HepG2 (cell line): ENCODE measurements around the gene ANKHD1. TPM values are rescaled to one million over a fixed set of nuclear protein-coding genes. Genes with fewer than 3 reads are reported as not detected.

Experiments used
- ATAC-seq: fragments of 200-7000 bp; cut with Tn5 transposase; 3 replicates; pipeline ENCODE4 v1.9.1; 2020; ENCODE audit warnings: mild to moderate bottlenecking, moderate library complexity
- BruUV-seq: library from RNA; stranded (reverse); fragments of 400-500 nt; replicated peaks from 2 replicates; lab custom pipeline; 2021; lab: Mats Ljungman, UMichigan
- CTCF ChIA-PET: fragments of 300-600 bp; formaldehyde crosslinking; extraction: SDS; loops from one replicate; lab custom pipeline; 2021; ENCODE audit warnings: low total read pairs, inconsistent platforms, low intra/inter-chr PET ratio; lab: Yijun Ruan, JAX
- POLR2A ChIA-PET: fragments of 350-600 bp; sonication (Branson Sonifier 250); formaldehyde crosslinking; loops from one replicate; lab custom pipeline; 2020; ENCODE audit warnings: antibody characterized with exemption, inconsistent platforms; lab: Yijun Ruan, JAX
- DNase-seq: peaks from one replicate; pipeline ENCODE4 v3.0.0-alpha.2; 2015; ENCODE audit warnings: low spot score
- FAIRE-seq: peaks from 3 replicates; lab custom pipeline; 2011; peaks lifted over from hg19 to GRCh38; lab: Jason Lieb, UNC
- H2AFZ ChIP-seq: one replicate; pipeline ENCODE4 v1.6.1; 2011; ENCODE audit warnings: low read length, inconsistent platforms
- H3K27ac ChIP-seq: fragments of 300-600 bp; 3 replicates; pipeline ENCODE4 v1.8.0; 2011; ENCODE audit warnings: mixed run types, mild to moderate bottlenecking, mixed read lengths, low read length, inconsistent platforms; ENCODE audit not compliant: insufficient read depth; ENCODE audit errors: extremely low read length
- H3K27me3 ChIP-seq, 2 experiments: fragments of 200-600 bp in 1 of 2; 2 replicates in 1 of 2; 3 replicates in 1 of 2; pipeline versions ENCODE4 v1.6.0 to v1.8.0; 2011; ENCODE audit warnings: low read length in 2 of 2, mild to moderate bottlenecking in 2 of 2, moderate library complexity in 2 of 2, inconsistent platforms in 1 of 2; ENCODE audit not compliant: insufficient read depth in 2 of 2, control insufficient read depth in 1 of 2
- H3K36me3 ChIP-seq, 2 experiments: fragments of 200-600 bp in 1 of 2; replicated peaks in 1 of 2; 2 replicates in 1 of 2; 3 replicates in 1 of 2; pipeline versions ENCODE4 v1.5.1 to v1.8.0; 2011; ENCODE audit warnings: low read length in 2 of 2, inconsistent platforms in 1 of 2; ENCODE audit not compliant: insufficient read depth in 2 of 2, control insufficient read depth in 1 of 2
- H3K4me1 ChIP-seq: 2 replicates; pipeline ENCODE4 v1.5.1; 2012; ENCODE audit warnings: low read length, inconsistent platforms; ENCODE audit not compliant: insufficient read depth
- H3K4me2 ChIP-seq: 2 replicates; pipeline ENCODE4 v1.6.0; 2011; ENCODE audit warnings: low read depth, low read length, inconsistent platforms
- H3K4me3 ChIP-seq, 3 experiments: fragments of 200-600 bp in 1 of 3; sonication (generic), shearing (Covaris generic) in 1 of 3; replicated peaks in 1 of 3; 2 replicates each; pipeline ENCODE4 v1.5.1; 2011 to 2016; ENCODE audit warnings: low read length in 3 of 3, inconsistent platforms in 2 of 3, low read depth in 2 of 3, mild to moderate bottlenecking in 2 of 3, control low read depth in 1 of 3, mixed read lengths in 1 of 3; ENCODE audit not compliant: insufficient read depth in 1 of 3
- H3K79me2 ChIP-seq: one replicate; pipeline ENCODE4 v1.6.1; 2011; ENCODE audit warnings: low read length, inconsistent platforms; ENCODE audit not compliant: insufficient read depth
- H3K9ac ChIP-seq: 2 replicates; pipeline ENCODE4 v1.6.0; 2011; ENCODE audit warnings: mild to moderate bottlenecking, low read depth, low read length, inconsistent platforms; ENCODE audit not compliant: insufficient read depth
- H3K9me3 ChIP-seq: 2 replicates; pipeline ENCODE4 v1.5.1; 2012; ENCODE audit warnings: mild to moderate bottlenecking, low read length
- H4K20me1 ChIP-seq: 2 replicates; pipeline ENCODE4 v1.6.0; 2011; ENCODE audit warnings: inconsistent platforms, mild to moderate bottlenecking, low read length, moderate library complexity; ENCODE audit not compliant: insufficient read depth
- ARID3A ChIP-seq: IDR thresholded peaks from 2 replicates; pipeline ENCODE4 v1.6.1; 2012; ENCODE audit warnings: low read depth, low read length, improper control_type of control experiment
- HIVEP1 ChIP-seq: sonication (generic); formaldehyde crosslinking; IDR thresholded peaks from 2 replicates; pipeline ENCODE4 v1.4.0; 2020; ENCODE audit warnings: mild to moderate bottlenecking, missing genetic modification reagents
- IKZF1 ChIP-seq: fragments of 450-650 bp; IDR thresholded peaks from 2 replicates; pipeline ENCODE4 v1.7.1; 2016
- RXRB ChIP-seq: IDR thresholded peaks from 2 replicates; pipeline ENCODE4 v1.6.1; 2016; ENCODE audit warnings: borderline replicate concordance, missing genetic modification reagents, missing compliant biosample characterization
- SP140L ChIP-seq: sonication (generic); formaldehyde crosslinking; IDR thresholded peaks from 2 replicates; pipeline ENCODE4 v1.4.0; 2020; ENCODE audit warnings: missing genetic modification reagents, borderline replicate concordance
- SRY ChIP-seq: sonication (generic); formaldehyde crosslinking; IDR thresholded peaks from 2 replicates; pipeline ENCODE4 v1.8.0; 2022; ENCODE audit warnings: mild to moderate bottlenecking, missing genetic modification reagents
- TSC22D2 ChIP-seq: sonication (generic); formaldehyde crosslinking; IDR thresholded peaks from 2 replicates; pipeline ENCODE4 v1.5.1; 2020; ENCODE audit warnings: missing genetic modification reagents, mild to moderate bottlenecking, borderline replicate concordance
- ZNF20 ChIP-seq: sonication (generic); formaldehyde crosslinking; IDR thresholded peaks from 2 replicates; pipeline ENCODE4 v1.4.0; 2020; ENCODE audit warnings: mild to moderate bottlenecking, moderate library complexity, missing genetic modification reagents
- ZNF264 ChIP-seq: sonication (generic); formaldehyde crosslinking; IDR thresholded peaks from 2 replicates; pipeline ENCODE4 v1.4.0; 2020; ENCODE audit warnings: missing genetic modification reagents
- WGBS: methylation state at CpG from one replicate; pipeline ENCODE4 v1.1.6; 2017; ENCODE audit warnings: low lambda C conversion rate; 5-methylcytosine and 5-hydroxymethylcytosine counted together
- in situ Hi-C: cut with HindIII; loops from 2 replicates; pipeline ENCODE4 v1.10.0; 2017; ENCODE audit warnings: low pct_unique_long_range_greater_than_20kb; ENCODE audit not compliant: extremely low pct_ligation_motif_present
- intact Hi-C: fragments of 100-400 bp; cut with micrococcal nuclease; formaldehyde crosslinking; loops from one replicate; pipeline ENCODE4 v1.10.0; 2022; ENCODE audit not compliant: unreplicated experiment
- polyA plus RNA-seq, 8 experiments: library from polyadenylated mRNA; depleted of rRNA in 3 of 8; stranded (reverse) in 7 of 8; unstranded in 1 of 8; fragments of >200 nt; fragmentation: Illumina TruSeq in 4 of 8; extraction: Trizol in 4 of 8; gene quantifications; 2 replicates each; pipeline versions ENCODE4 v1.2.1 to v1.2.3, GENCODE V29; 2011 to 2016; ENCODE audit warnings: low read depth in 4 of 8, missing spikeins in 1 of 8, mixed read lengths in 1 of 8; ENCODE audit not compliant: insufficient read depth in 1 of 8
- total RNA-seq, 5 experiments: library from RNA; depleted of rRNA; stranded (reverse); fragments of >200 nt; fragmentation: Illumina TruSeq; extraction: Trizol; gene quantifications; 2 replicates each; pipeline ENCODE4 v1.2.3, GENCODE V29; 2016; ENCODE audit warnings: low read depth in 1 of 5

ANKHD1 gene
- total and polyA plus RNA-seq, 2 of the 13 experiments (the other 11 are each of a cell fraction or from before 2014, with no cell fraction given), result 69.9 to 82.0 TPM

GRCh38 chr5:140542972-140543371 lies 141.3 kb downstream of the ANKHD1 start:
- H3K4me2 ChIP-seq, result no peak overlapping the region
- POLR2A ChIA-PET, result no interaction called here
- FAIRE-seq, result no peak
- peaks cover 24% of the 10 kb centered on the region for H3K4me1 ChIP-seq
- intact Hi-C loops (no loop called here), in situ Hi-C loops (no loop called here)
- no peak overlapping the region for H3K27ac ChIP-seq
- ATAC-seq, result no peak
- no peak overlapping the region for H2AFZ ChIP-seq
- TF ChIP-seq IKZF1 (no peak), RXRB (no peak), ZNF20 (no peak), TSC22D2 (CRISPR knock-in tag) (no peak), HIVEP1 (no peak), SRY (CRISPR knock-in tag) (no peak), SP140L (CRISPR knock-in tag) (no peak), ZNF264 (CRISPR knock-in tag) (no peak), ARID3A (no peak)
- H3K36me3 ChIP-seq, result peaks cover 5 to 46% of the 10 kb centered on the region in 2 experiments
- CTCF ChIA-PET, result no interaction called here
- H4K20me1 ChIP-seq, result no peaks in the 10 kb centered on the region
- H3K4me3 ChIP-seq, result no peak overlapping the region
- no peak for DNase-seq
- no peaks in the 10 kb centered on the region for H3K79me2 ChIP-seq
- no peaks in the 10 kb centered on the region for H3K9me3 ChIP-seq
- WGBS, result 95% methylated on average over 5 of the region's 5 CpGs
- H3K27me3 ChIP-seq, result no peaks in the 10 kb centered on the region
- no peak overlapping the region for H3K9ac ChIP-seq
- BruUV-seq, result no TSS peak
